Transverse colon (tissue), 4 donors: Measurements from ENCODE around the gene CISH.
A peak's percentile ranks its signal among the peaks of the same experiment; 100 is the strongest.

ENCODE experiments used
- CTCF ChIP-seq, 5 experiments: fragments of 200-600 bp in 3 of 5; fragments of 450-650 bp in 2 of 5; sonication (generic) in 3 of 5; IDR thresholded peaks; 1 replicate in 2 of 5; 2 replicates in 3 of 5; pipeline ENCODE4 v1.5.1; 2016 to 2017; ENCODE audit warnings: antibody characterized with exemption in 5 of 5, inconsistent platforms in 3 of 5, mild to moderate bottlenecking in 2 of 5, moderate library complexity in 1 of 5
- EP300 ChIP-seq: sonication (generic); formaldehyde crosslinking; IDR thresholded peaks from one replicate; pipeline ENCODE4 v1.6.1; 2017; ENCODE audit warnings: antibody characterized with exemption, low read depth
- POLR2A ChIP-seq: fragments of 450-650 bp; IDR thresholded peaks from one replicate; pipeline ENCODE4 v1.6.1; 2016; ENCODE audit warnings: antibody characterized with exemption, mild to moderate bottlenecking, moderate library complexity
- POLR2AphosphoS5 ChIP-seq, 3 donors: sonication (generic); formaldehyde crosslinking; IDR thresholded peaks; one replicate each; pipeline ENCODE4 v1.6.1; 2016; ENCODE audit warnings: antibody characterized with exemption in 3 of 3

- TF ChIP-seq POLR2A: no peak
- peak; percentile 98 to 99 (median 99) for TF ChIP-seq CTCF (IDR thresholded peaks at IDR 0.05)
- TF ChIP-seq POLR2AphosphoS5 (IDR thresholded peaks at IDR 0.05): peak in 1 of 3 donors; percentile 6
- no peak for TF ChIP-seq EP300
Observed at GRCh38 chr3:50616003-50616769, 4.6 kb upstream of the CISH start.
